ENCODE data around the gene CDH16. TPM values are rescaled to one million over a fixed set of nuclear protein-coding genes. Genes with fewer than 3 reads are reported as not detected.

Gene CDH16
- total and polyA plus RNA-seq, 9 donors: 0.04 to 1.7 (median 0.11) TPM; not detected in 2

DNA sequence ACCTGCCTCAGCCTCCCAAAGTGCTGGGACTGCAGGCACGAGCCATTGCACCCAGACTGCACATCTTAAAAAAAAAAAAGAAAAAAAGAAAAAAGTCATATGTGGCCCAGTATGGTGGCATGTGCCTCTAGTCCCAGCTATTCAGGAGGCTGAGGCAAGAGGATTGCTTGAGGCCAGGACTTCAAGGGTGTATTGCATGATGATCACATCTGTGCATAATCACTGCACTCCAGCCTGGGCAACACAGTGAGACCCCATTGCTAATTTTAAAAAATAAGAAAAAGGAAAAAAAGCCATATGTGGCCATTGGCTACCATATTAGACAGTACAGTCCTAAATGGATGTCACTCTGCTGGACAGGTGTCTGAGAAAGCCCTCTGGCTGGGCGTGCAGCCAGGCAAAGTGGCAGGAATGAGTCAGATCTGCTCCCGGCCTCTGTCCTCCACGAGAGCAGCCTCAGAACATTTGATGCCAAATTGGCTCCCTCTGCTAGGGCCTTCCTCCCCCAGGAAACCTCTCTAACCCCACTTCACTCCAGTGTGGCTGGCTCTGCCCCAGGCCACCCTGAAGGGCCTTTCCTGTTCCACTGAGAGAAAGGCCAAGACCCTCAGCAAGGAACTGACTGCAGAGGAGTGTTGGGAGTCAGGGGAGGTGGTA, 59.8 kb downstream of the CDH16 start:
- peak; percentile 47 for DNase-seq
- no peak overlapping the region for H3K27ac ChIP-seq (ENCODE audit: low read length)
- WGBS (ENCODE audit: insufficient coverage): 14% methylated on average over 2 of the region's 4 CpGs

More for the DNA sequence above, 59.8 kb downstream of the CDH16 start:
- H3K4me1 ChIP-seq (ENCODE audit: control insufficient read depth, insufficient read depth, low read length): peaks cover 6% of the 10 kb centered on the region
- no peak overlapping the region for H3K4me3 ChIP-seq (ENCODE audit: low read length)
- no peaks in the 10 kb centered on the region for H3K27me3 ChIP-seq (ENCODE audit: control insufficient read depth, insufficient read depth, low read length)
- no peaks in the 10 kb centered on the region for H3K36me3 ChIP-seq (ENCODE audit: control insufficient read depth, insufficient read depth, low read length)
- H3K9me3 ChIP-seq (replicated peaks; ENCODE audit: control insufficient read depth, low read depth, low read length): no peaks in the 10 kb centered on the region

Other genes with a start within 250 kb of the CDH16 start
- gene CMTM4, start 222.1 kb downstream of the CDH16 start, total RNA-seq: 8.1 TPM
- 10 to 100 TPM in 5 of 8 donors, 1 to 10 TPM in 3; 7.5 to 15.5 (median 10.5) TPM for gene CMTM4, start 222.1 kb downstream of the CDH16 start, polyA plus RNA-seq (ENCODE audit: insufficient read depth in 1 of 8, insufficient read length in 8 of 8, low replicate concordance in 1 of 8)
- 76.3 TPM for gene DYNC1LI2, start 167.3 kb downstream of the CDH16 start, total RNA-seq
- 100 to 1,000 TPM in 1 of 8 donors, 10 to 100 TPM in 7; 61.0 to 102 (median 78.8) TPM for gene DYNC1LI2, start 167.3 kb downstream of the CDH16 start, polyA plus RNA-seq (ENCODE audit: insufficient read depth in 1 of 8, insufficient read length in 8 of 8, low replicate concordance in 1 of 8)
- gene TERB1, start 117.3 kb downstream of the CDH16 start, total RNA-seq: not detected
- gene TERB1, start 117.3 kb downstream of the CDH16 start, polyA plus RNA-seq (ENCODE audit: insufficient read depth in 1 of 8, insufficient read length in 8 of 8, low replicate concordance in 1 of 8): under 1 TPM in 3 of 8 donors, not detected in 5; 0.10 to 0.21 (median 0.11) TPM
- 41.8 TPM for gene NAE1, start 87.9 kb downstream of the CDH16 start, total RNA-seq
- 10 to 100 TPM; 32.8 to 47.3 (median 40.1) TPM for gene NAE1, start 87.9 kb downstream of the CDH16 start, polyA plus RNA-seq (ENCODE audit: insufficient read depth in 1 of 8, insufficient read length in 8 of 8, low replicate concordance in 1 of 8)
- gene CA7, start 74.5 kb downstream of the CDH16 start, total RNA-seq: not detected
- gene CA7, start 74.5 kb downstream of the CDH16 start, polyA plus RNA-seq (ENCODE audit: insufficient read depth in 1 of 8, insufficient read length in 8 of 8, low replicate concordance in 1 of 8): under 1 TPM in 1 of 8 donors, not detected in 7; 0.12 TPM
- gene PDP2, start 38.4 kb downstream of the CDH16 start, total RNA-seq: 2.7 TPM
- 1 to 10 TPM; 1.9 to 2.6 (median 2.3) TPM for gene PDP2, start 38.4 kb downstream of the CDH16 start, polyA plus RNA-seq (ENCODE audit: insufficient read depth in 1 of 8, insufficient read length in 8 of 8, low replicate concordance in 1 of 8)
- gene RRAD, start 6.7 kb upstream of the CDH16 start, total RNA-seq: 7.3 TPM
- gene RRAD, start 6.7 kb upstream of the CDH16 start, polyA plus RNA-seq (ENCODE audit: insufficient read depth in 1 of 8, insufficient read length in 8 of 8, low replicate concordance in 1 of 8): 10 to 100 TPM in 3 of 8 donors, 1 to 10 TPM in 5; 6.0 to 10.7 (median 9.1) TPM
- gene CIAO2B, start 15.5 kb upstream of the CDH16 start, total RNA-seq: 115 TPM
- gene CIAO2B, start 15.5 kb upstream of the CDH16 start, polyA plus RNA-seq (ENCODE audit: insufficient read depth in 1 of 8, insufficient read length in 8 of 8, low replicate concordance in 1 of 8): 100 to 1,000 TPM in 1 of 8 donors, 10 to 100 TPM in 7; 89.1 to 111 (median 94.2) TPM
- gene CES2, start 16.6 kb upstream of the CDH16 start, total RNA-seq: 26.1 TPM
- 10 to 100 TPM; 27.2 to 36.2 (median 31.4) TPM for gene CES2, start 16.6 kb upstream of the CDH16 start, polyA plus RNA-seq (ENCODE audit: insufficient read depth in 1 of 8, insufficient read length in 8 of 8, low replicate concordance in 1 of 8)
- 0.22 TPM for gene CES3, start 42.4 kb upstream of the CDH16 start, total RNA-seq
- gene CES3, start 42.4 kb upstream of the CDH16 start, polyA plus RNA-seq (ENCODE audit: insufficient read depth in 1 of 8, insufficient read length in 8 of 8, low replicate concordance in 1 of 8): 1 to 10 TPM in 1 of 8 donors, under 1 TPM in 7; 0.05 to 1.3 (median 0.34) TPM
- 2.4 TPM for gene CES4A, start 69.7 kb upstream of the CDH16 start, total RNA-seq
- 1 to 10 TPM; 1.5 to 5.3 (median 3.2) TPM for gene CES4A, start 69.7 kb upstream of the CDH16 start, polyA plus RNA-seq (ENCODE audit: insufficient read depth in 1 of 8, insufficient read length in 8 of 8, low replicate concordance in 1 of 8)
- 40.7 TPM for gene CBFB, start 110.3 kb upstream of the CDH16 start, total RNA-seq
- 10 to 100 TPM; 31.6 to 70.3 (median 42.3) TPM for gene CBFB, start 110.3 kb upstream of the CDH16 start, polyA plus RNA-seq (ENCODE audit: insufficient read depth in 1 of 8, insufficient read length in 8 of 8, low replicate concordance in 1 of 8)
- 12.9 TPM for gene PHAF1, start 191.1 kb upstream of the CDH16 start, total RNA-seq
- 10 to 100 TPM; 16.2 to 22.2 (median 18.1) TPM for gene PHAF1, start 191.1 kb upstream of the CDH16 start, polyA plus RNA-seq (ENCODE audit: insufficient read depth in 1 of 8, insufficient read length in 8 of 8, low replicate concordance in 1 of 8)
- gene B3GNT9, start 232.1 kb upstream of the CDH16 start, total RNA-seq: 15.6 TPM
- 10 to 100 TPM in 6 of 8 donors, 1 to 10 TPM in 2; 7.7 to 18.8 (median 12.3) TPM for gene B3GNT9, start 232.1 kb upstream of the CDH16 start, polyA plus RNA-seq (ENCODE audit: insufficient read depth in 1 of 8, insufficient read length in 8 of 8, low replicate concordance in 1 of 8)
- 4.7 TPM for gene TRADD, start 241.0 kb upstream of the CDH16 start, total RNA-seq
- 1 to 10 TPM; 3.7 to 4.9 (median 4.2) TPM for gene TRADD, start 241.0 kb upstream of the CDH16 start, polyA plus RNA-seq (ENCODE audit: insufficient read depth in 1 of 8, insufficient read length in 8 of 8, low replicate concordance in 1 of 8)
- gene FBXL8, start 241.1 kb upstream of the CDH16 start, total RNA-seq: 2.1 TPM
- gene FBXL8, start 241.1 kb upstream of the CDH16 start, polyA plus RNA-seq (ENCODE audit: insufficient read depth in 1 of 8, insufficient read length in 8 of 8, low replicate concordance in 1 of 8): 1 to 10 TPM; 1.2 to 3.1 (median 2.2) TPM
- 3.0 TPM for gene HSF4, start 245.9 kb upstream of the CDH16 start, total RNA-seq
- gene HSF4, start 245.9 kb upstream of the CDH16 start, polyA plus RNA-seq (ENCODE audit: insufficient read depth in 1 of 8, insufficient read length in 8 of 8, low replicate concordance in 1 of 8): 1 to 10 TPM; 2.1 to 4.7 (median 3.5) TPM

Measured in muscle of leg (tissue), 11 donors.